ENCODE measurements around the gene CFLAR. TPM values are rescaled to one million over a fixed set of nuclear protein-coding genes. Genes with fewer than 3 reads are reported as not detected.
"Not testable (repeated sequence)": the region's sequence is repeated elsewhere in the genome, so short reads cannot be mapped to it uniquely, and the experiment has no call there.

The CFLAR gene
- total RNA-seq, 1 donor from 2014 or later, result 103 TPM

GRCh38 chr2:201137505-201138400 lies 21.8 kb downstream of the CFLAR start:
- H3K4me3 ChIP-seq (ENCODE audit: low read depth, low read length), result no peak overlapping the region
- DNase-seq (ENCODE audit: low read depth), result no peak
- no peak for TF ChIP-seq CTCF (conservative IDR thresholded peaks at IDR 0.05; ENCODE audit: low read depth, low read length)

- no peak for DNase-seq (ENCODE audit: low read depth)
- TF ChIP-seq CTCF (conservative IDR thresholded peaks at IDR 0.05; ENCODE audit: low read depth, low read length), result no peak
- no peak overlapping the region for H3K4me3 ChIP-seq (ENCODE audit: low read depth, low read length)
Measured at GRCh38 chr2:201138401-201138970, 22.5 kb downstream of the CFLAR start.

GRCh38 chr2:201138986-201139781 lies 23.2 kb downstream of the CFLAR start:
- H3K4me3 ChIP-seq (ENCODE audit: low read depth, low read length); DNase-seq (ENCODE audit: low read depth): not testable (repeated sequence)

- no peak overlapping the region for H3K4me3 ChIP-seq (ENCODE audit: low read depth, low read length)
- no peak for TF ChIP-seq CTCF (conservative IDR thresholded peaks at IDR 0.05; ENCODE audit: low read depth, low read length)
- DNase-seq (ENCODE audit: low read depth), result no peak
Measured at GRCh38 chr2:201139836-201140604, 24.1 kb downstream of the CFLAR start.

GRCh38 chr2:201144101-201145051 lies 28.4 kb downstream of the CFLAR start:
- H3K4me3 ChIP-seq (ENCODE audit: low read depth, low read length), result no peak overlapping the region
- TF ChIP-seq CTCF (conservative IDR thresholded peaks at IDR 0.05; ENCODE audit: low read depth, low read length), result no peak
- DNase-seq (ENCODE audit: low read depth), result no peak

- no peak for TF ChIP-seq CTCF (conservative IDR thresholded peaks at IDR 0.05; ENCODE audit: low read depth, low read length)
- no peak for DNase-seq (ENCODE audit: low read depth)
- no peak overlapping the region for H3K4me3 ChIP-seq (ENCODE audit: low read depth, low read length)
Measured at GRCh38 chr2:201148434-201148990, 32.5 kb downstream of the CFLAR start.
